Activated CD4-positive, alpha-beta T cell treated with anti-CD3 and anti-CD28 coated beads, Interleukin-2, Interleukin-6, amounts not matched to agents 100 ng/mL and 50 ng/mL, durations not matched to agents 16 hours and 8 hours (primary cell): ENCODE results near the gene TPRA1.
"Not testable (repeated sequence)": the region's sequence is repeated elsewhere in the genome, so short reads cannot be mapped to it uniquely, and the experiment has no call there.

Experiments used
- DNase-seq: peaks from one replicate; pipeline ENCODE4 v3.0.0-alpha.2; 2020

TPRA1 gene

DNA sequence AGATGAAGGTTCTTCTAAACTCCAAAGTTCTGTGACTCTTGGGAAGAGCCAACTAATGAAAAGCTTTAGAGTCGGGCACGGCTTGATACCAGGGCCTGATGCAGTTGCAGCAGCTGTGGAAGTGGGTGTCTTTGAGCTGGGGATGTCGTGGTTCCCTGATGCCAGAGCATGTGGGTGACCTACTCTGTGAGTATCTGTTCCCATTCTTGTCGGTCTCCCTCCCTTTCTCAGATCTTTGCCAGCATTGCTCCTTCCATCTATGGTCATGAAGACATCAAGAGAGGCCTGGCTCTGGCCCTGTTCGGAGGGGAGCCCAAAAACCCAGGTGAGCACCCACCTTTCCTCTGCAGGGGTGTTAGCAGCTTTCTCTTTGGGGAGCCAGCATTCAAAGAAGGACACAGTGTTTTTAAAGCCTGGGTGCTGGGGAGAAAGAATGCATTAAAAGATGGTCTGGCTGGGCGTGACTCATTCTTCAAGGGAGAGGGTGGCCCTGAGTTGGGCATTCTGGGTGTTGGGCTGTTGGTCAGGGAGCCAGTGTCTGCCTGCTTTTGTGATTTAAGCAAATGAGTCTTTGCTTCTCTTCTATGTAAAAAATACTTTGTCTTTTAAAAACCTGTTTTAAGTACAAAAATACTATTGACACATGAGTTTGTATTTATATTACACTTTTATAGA is 25.2 kb upstream of the TPRA1 start:
- no peak for DNase-seq

DNA sequence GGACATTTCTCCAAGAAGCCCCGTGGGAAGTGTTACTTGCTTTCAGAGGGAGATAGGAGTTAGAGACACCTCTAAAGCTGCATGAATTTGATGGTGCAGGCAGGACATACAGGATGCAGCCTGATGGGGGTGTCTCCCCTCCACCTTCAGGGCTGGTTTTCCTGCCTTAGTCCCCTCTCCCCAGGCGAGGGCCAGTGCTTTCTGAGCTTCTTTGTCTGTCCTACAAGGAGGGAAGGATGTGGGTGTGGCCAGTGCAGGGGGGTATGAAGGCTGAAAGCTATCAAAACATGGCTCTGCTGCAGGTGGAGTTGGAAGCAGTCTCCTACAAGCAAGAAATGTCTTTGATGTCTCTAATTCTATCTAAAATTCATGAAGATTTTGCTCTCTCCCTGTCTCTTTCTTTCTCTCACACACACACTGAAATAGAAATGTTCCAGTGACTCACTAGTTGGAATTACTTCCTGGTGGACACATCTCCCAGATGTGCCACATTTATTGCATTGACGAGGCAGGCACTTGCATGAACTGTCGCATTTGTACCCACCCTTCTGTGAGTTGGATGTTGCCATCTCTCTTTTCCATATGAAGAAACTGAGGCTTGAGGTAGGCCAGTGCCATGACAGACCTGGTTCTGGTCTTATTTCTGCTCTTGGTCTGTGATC is 24.5 kb upstream of the TPRA1 start:
- DNase-seq: no peak

DNA sequence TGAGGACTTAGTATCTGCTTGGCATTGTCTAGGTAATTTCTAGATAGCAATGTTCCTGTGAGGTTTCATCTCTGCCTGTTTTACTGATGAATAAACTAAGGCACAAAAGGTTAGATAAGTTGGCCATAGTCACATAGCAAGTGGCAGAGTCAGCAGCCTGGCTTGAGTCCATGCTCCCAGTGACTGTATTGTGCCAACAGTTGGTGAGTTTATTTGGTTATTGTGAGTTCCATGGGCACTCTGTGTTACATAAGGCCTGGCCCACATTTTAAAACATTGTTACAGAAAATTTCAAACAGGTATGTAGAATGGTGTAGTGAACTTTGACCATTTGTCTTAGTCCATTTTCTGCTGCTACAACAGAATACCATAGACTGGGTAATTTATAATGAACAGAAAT is 22.9 kb upstream of the TPRA1 start:
- no peak for DNase-seq

DNA sequence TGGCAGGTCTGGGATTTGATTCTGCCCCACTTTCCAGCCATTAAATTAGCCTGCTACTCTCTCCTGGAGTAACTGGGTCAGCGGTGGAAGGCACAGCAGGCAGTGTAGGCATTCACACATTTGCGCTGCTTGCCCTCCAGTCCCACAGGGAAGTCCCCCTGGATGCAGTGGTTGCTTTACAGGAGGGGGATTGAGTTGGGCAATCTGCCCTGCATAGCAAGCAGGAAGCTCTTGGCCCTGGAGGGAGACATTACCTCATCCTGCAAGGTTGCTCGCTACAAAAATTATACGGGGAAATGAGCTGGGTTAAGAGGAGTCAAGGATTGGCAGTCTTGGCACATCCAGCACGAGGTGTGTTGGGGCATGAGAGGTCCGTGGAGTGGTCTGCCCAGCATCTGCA is 22.4 kb upstream of the TPRA1 start:
- DNase-seq: no peak

DNA sequence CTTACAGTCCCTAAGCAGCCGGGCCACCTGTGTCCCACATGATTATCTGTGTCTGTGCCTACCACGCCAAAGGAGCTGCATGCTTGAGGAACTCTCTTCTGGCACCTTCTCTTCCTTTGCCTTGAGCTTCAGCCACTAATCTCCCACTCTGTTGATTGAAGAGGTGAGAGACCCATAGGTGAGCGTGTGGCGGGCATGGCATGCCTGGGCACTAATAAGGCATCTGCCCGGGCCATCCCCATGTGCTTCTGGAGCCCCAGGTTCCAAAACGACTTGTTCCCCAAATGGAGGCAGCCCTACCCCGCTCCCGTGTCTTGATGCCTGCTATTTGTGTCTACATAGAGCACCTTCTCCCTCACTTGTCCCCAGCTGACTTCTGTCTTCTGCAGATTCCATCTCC is 20.7 kb upstream of the TPRA1 start:
- DNase-seq: no peak

DNA sequence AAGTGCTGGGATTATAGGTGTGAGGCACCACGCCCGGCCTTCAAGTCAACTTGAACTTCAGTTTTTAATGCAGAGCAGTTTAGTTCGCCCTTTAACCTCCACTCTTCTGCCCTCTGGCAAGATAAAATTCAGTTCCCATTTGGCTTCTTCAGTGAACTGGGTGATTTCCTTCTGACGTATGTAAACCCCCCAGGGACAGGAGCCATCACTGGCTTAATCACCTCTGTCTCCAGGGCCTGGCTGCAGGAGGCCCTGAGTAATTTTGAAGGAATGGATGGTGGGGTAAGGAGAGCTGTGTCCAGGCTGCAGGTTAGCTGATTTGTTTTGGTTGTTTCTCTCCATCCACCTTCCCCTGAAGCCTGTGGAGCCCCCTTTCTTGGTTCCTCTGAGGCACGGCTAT is 19.6 kb upstream of the TPRA1 start:
- DNase-seq: no peak

DNA sequence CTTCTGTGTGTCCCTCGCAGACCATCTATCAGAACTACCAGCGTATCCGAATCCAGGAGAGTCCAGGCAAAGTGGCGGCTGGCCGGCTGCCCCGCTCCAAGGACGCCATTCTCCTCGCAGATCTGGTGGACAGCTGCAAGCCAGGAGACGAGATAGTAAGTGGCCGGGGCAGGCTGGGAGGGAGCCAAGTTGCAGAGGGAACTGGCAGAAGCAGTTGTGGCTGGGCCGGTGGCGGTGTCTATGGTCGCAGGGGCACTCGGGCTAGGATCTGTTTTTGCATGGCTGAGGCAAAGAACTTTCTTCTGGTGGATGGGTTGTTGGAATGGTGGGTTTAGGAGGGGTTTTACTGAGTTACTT is 17.8 kb upstream of the TPRA1 start:
- DNase-seq: no peak

DNA sequence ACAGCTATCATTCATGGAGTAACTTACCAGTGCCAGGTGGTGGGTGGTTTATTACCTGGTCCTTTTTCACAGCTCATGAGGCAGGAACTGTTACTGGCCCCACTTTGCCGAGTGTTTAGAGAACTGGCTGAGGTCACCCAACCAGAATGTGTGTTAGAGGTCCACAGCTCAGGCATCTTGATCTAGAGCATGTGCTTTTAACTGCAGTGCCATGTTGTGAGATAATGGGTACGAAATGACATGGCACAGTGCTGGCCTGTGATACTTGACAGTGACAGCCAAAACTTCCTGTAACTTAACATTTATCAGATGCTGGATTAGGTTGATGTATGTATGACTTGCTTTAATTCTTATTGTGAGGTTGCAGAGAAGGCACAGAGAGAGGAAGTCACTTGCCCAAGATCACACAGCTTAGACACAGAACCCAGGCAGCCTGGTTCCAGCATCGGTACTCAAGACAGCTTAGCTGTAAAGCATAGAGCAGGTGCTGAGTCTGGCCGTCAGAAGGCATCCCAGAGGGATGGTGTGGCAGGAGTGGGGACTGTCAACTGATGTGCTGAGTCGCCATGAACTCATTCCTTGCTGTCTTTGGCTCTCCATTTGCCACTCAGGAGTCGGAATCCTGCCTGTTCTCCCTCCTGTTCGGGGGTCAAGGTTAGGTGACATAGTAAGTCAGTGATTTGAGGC is 17.3 kb upstream of the TPRA1 start:
- DNase-seq: no peak

DNA sequence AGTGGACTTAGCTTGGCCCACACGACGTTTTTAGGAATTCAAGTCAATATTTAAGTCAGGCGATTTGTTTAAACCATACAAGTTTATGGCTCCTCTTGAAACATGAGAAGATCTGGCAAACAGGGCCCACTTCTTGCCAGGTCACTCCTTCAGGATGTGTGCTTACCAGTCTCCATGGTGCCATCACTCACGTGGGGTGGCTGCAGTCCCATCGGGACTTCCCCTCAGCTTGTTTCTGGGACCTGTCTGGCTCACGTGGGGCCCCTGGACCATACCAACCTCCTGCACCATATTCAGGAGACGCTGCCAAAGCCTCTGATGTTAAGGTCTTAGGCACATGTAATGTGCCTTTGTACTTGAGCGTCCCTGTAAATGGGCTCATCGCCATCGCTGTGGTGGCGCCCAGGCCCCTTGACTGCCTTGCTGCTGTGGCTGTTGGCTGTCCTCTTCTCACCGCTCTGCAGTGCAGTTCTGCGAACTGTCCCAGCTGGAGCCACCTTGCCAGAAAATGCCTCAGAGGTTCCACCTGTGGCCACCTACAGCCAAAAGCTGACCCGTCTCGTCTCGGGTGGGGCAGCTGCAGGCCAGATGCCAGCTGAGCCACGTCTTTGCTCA is 16.6 kb upstream of the TPRA1 start:
- no peak for DNase-seq

DNA sequence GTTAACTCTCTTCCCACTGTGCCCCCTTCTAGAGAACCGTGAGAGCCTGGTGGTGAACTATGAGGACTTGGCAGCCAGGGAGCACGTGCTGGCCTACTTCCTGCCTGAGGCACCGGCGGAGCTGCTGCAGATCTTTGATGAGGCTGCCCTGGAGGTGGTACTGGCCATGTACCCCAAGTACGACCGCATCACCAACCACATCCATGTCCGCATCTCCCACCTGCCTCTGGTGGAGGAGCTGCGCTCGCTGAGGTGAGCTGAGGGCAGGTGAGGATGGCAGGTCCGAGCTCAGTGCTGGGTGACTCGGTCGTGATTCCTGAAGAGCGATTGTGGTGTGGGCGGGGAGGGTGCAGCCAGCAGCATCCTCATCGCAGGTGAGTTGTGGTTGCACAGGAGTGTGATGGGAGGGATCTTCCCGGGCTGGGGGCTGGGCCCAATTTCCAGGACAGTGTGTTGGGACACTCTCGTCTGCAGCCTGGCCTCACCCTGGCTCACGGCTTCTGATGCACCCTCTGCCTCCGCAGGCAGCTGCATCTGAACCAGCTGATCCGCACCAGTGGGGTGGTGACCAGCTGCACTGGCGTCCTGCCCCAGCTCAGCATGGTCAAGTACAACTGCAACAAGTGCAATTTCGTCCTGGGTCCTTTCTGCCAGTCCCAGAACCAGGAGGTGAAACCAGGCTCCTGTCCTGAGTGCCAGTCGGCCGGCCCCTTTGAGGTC is 15.7 kb upstream of the TPRA1 start:
- DNase-seq: no peak

DNA sequence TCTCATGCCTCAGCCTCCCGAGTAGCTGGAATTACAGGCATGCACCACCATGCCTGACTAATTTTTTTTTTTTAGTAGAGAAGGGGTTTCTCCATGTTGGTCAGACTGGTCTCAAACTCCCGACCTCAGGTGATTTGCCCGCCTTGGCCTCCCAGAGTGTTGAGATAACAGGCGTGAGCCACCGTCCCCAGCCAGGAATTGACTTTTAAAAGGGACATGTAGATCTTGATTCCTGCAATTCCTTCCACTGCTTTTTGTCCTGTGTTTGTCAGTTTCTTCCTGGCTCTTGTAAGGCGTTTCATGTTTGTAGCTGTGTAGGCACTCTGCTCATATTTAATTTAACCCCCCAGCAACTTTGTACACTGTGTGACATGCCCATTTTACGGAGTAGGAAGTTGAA is 15.0 kb upstream of the TPRA1 start:
- not testable (repeated sequence) for DNase-seq

DNA sequence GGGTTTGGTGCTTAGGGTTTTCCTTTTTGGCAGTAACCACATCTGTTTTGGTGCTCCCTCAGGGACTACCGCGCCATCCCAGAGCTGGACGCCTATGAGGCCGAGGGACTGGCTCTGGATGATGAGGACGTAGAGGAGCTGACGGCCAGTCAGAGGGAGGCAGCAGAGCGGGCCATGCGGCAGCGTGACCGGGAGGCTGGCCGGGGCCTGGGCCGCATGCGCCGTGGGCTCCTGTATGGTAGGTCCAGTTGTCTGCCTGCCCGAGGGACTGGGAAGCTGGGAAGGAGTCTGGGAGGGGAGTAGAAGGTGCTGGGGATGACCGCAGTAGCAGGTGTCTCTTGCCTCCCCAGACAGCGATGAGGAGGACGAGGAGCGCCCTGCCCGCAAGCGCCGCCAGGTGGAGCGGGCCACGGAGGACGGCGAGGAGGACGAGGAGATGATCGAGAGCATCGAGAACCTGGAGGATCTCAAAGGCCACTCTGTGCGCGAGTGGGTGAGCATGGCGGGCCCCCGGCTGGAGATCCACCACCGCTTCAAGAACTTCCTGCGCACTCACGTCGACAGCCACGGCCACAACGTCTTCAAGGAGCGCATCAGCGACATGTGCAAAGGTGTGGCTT is 14.1 kb upstream of the TPRA1 start:
- no peak for DNase-seq

DNA sequence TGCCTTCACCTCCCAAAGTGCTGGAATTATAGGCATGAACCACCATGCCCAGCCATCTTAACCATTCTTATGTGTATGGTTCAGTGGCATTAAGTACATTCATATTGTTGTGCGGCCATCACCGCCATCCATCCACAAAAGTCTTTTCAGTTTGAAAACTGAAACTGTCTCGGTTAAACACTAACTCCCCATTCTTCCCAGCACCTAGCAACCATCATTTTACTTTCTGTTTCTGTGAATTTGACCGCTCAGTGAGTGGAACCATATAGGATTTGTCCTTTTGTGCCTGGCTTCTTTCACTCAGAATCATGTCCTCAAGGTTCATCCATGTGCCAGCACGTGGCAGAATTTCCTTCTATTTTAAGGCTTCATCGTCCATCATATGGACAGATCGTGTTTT is 13.5 kb upstream of the TPRA1 start:
- no peak for DNase-seq

DNA sequence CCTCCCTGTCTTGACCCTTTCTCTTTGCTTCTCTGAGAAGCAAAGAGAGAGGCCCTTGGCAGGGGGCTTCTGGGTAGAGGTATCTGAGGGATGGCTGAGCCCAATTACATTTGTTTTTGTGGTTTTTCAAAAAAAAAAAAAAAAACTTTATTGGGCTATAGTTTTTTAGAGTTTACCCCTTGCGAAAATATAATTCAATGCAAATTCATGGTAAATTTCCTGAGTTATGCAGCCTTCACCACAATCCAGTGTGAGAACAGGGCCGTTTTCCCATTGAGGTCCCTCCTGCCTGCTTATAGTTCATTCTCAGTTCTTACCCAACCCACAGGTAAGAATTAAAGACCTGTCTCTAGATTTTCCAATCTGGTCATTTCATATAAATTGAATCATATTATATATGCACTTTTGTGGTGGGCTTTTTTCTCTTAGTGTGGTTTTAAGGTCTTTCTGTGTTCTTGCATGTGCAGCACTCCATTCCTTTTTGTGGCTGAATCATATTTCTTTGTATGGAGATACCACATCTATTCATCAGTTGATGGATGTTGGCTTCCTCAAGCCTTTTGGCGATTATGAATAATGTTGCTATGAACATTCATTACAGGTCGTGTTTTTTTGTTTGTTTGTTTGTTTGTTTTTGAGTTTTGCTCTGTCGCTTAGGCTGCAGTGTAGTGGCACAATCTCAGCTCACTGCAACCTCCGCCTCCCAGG is 10.4 kb upstream of the TPRA1 start:
- DNase-seq: no peak

DNA sequence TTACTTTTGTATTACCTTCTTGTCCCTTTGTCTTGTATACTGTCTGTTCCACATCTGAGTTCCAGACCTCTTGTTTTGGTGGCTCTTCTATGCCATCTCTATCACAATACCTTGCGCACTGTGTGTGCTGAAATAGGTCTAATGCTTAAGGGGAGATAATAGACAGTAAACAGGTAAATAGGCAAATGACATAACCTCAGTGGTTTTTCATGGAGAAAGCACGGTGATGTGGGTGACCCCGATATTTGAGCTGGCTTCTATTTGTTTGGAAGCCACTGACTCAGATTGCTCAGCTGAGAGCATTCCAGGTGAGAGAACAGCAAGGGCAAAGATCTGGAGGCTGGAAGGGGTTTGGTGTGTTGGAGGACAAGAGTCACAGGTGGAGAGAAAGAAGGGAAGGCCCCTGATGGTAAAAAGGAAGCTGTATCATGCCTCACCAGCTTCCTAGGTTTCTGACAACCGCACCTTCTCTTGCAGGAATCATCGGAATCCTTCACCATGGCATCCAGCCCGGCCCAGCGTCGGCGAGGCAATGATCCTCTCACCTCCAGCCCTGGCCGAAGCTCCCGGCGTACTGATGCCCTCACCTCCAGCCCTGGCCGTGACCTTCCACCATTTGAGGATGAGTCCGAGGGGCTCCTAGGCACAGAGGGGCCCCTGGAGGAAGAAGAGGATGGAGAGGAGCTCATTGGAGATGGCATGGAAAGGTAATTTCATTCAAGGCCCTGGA is 8.5 kb upstream of the TPRA1 start:
- DNase-seq: no peak

DNA sequence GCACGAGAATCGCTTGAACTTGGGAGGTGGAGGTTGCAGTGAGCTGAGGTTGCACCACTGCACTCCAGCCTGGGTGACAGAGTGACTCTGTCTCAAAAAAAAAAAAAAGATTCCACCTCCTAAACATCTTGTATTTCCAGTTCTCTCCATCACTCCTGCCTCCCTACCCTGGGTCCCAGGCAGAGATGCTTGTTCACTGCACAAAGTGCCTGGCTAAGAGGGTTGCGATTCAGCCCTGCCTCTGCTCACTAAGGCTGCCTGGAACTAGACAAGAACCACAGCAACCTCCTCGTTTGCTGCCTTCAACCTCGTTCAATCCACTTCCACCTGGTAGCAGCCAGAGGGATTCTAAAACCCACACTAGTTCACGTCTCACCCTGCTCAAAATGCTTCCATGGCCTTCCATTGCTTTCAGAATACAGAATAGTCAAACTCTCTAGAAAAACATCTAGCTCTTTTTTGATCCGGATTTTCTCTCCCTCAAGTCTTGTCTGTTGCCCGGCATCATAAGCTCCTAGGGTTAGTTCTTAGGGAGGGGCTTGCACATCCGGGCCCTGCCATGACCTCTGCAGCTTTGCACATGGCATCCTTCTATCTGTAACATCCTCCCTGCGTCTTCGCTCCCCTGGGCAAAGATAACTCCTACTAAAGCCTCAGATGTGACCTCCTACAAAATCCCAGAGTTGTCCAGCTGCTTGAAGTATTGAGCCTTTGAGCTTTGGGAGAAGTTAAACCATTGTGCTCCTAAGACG is 6.7 kb upstream of the TPRA1 start:
- DNase-seq: no peak

DNA sequence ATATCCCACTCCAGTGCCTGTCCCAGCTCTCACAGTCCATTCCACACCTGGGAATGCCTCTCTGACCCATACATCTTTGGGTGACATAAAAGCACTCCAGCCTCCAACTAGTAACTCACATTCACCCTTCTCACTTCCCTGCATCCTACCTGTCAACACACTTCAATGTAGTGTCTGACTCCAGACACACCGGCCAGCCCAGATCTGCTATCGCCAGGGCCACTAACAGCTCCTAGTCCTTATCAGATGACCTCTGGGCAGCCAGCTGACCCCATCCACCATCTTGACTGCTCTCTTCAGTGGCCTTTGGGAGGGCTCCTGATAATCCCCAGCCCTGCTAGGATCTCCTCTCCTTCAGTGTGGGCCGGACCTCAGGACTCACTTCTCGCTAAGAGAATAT is 4.8 kb upstream of the TPRA1 start:
- no peak for DNase-seq

DNA sequence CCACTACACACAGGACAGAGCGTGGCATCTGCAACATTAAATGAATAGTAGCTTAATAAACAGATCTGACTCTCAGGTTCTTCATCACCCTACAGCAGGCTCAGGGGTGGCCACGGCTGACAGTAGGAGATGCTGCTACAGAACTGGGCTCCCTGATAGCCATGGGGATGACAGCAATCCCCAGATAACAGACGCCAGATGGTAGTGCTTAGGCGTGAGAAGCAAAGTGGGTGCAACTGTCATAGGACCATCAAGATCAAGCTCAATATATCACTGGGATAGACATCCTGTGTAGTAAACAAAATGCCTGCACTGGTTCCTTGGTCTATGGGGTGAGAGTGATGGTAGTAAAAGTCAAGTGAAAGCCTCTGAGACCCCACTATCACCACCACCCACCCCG is 2.6 kb upstream of the TPRA1 start:
- no peak for DNase-seq

DNA sequence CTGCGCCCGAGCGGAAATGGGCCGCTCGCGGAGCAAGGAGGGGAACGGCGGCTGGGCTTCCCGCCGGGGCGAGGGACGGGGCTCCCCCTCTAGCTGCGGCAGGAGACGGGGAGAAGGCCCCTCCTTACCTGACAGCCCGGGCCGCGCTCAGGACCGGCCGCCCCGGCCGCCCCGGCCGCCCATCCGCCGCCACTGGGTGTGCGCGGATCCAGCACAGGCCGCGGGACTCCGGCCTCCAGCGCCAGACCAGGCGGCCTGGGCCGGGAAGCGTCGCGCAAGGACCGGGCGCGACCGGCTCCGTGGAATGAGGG is 296 bp downstream of the TPRA1 start:
- peak; percentile 33 for DNase-seq

DNA sequence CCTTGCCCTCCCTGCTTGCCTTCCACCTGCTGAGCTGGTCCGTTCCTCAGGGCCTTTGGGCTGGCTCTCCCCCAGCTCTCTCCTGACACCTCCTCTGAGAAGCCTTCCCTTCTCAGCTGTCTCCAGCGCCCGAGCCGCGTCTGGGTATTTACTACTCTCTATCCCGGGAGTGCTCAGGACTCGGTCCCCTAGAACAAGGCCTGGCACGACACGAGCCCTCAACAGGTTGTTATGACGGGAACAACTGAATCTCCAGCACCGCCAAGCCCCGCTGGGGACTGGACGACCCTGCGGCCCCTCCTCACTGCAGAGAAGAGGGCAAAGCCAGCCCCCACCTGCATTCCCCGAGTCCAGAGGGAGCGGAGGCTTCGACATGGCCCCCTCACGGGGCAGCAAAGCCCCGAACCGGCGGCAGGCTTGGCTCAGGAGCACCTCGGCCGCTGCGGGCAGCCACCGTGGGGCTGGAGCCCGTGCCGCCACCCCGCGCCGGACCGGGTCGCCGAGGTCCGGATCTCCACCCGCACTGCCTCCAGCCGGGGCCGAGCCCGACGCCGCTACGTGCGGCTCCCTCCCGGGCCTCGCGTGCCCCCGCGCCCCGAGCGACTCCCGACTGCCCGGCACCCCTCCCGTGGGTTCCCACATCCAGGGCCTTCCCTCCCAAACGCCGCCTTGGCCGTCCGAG is 792 bp downstream of the TPRA1 start:
- DNase-seq: peak; percentile 19
